ENCODE measurements around the gene RALGAPA2. TPM values are rescaled to one million over a fixed set of nuclear protein-coding genes. Genes with fewer than 3 reads are reported as not detected.

The RALGAPA2 gene
- polyA plus RNA-seq, 1 donor from 2014 or later: 21.8 TPM

DNA sequence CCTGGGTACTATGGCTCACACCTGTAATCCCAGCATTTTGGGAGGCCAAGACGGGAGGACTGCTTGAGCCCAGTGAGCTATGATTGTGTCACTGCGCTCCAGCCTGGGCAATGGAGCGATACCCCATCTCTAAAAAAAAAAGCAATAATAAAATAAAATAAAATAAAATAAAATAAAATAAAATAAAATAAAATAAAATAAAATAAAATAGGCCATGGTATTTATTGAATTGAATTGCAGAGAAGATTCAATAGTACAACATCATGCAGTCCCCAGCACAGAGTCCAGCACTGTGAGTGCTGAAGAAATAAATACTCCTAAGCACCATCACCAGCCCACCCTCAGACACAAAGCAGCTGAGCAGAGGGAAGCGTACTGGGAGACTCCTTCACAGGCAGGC, 144.7 kb downstream of the RALGAPA2 start:
- Histone ChIP-seq H3K36me3 (ENCODE audit: insufficient read depth, low read length) (peaks cover 3% of the 10 kb centered on the region), H3K9me2 (ENCODE audit: insufficient read depth, low read length) (no peaks in the 10 kb centered on the region), H3K27me3 (ENCODE audit: insufficient read depth, low read depth, low read length) (no peaks in the 10 kb centered on the region), H3K27ac (ENCODE audit: low read length) (no peak overlapping the region), H3K4me3 (ENCODE audit: low read length) (no peak overlapping the region), H3K4me2 (ENCODE audit: low read length) (no peak overlapping the region), H3K79me2 (replicated peaks; ENCODE audit: insufficient read depth, low read length) (no peaks in the 10 kb centered on the region), H3K9ac (ENCODE audit: low read length) (no peak overlapping the region), H3K9me3 (ENCODE audit: low read length) (no peaks in the 10 kb centered on the region), H4K20me1 (ENCODE audit: insufficient read depth) (no peaks in the 10 kb centered on the region), H2AFZ (ENCODE audit: low read depth, low read length) (no peak overlapping the region), H3F3A (ENCODE audit: insufficient read depth, low read length, poor library complexity, severe bottlenecking) (no peaks in the 10 kb centered on the region)
- TF ChIP-seq TAF1 (IDR thresholded peaks at IDR 0.05; ENCODE audit: low read depth) (no peak), MXI1 (conservative IDR thresholded peaks at IDR 0.05; ENCODE audit: poor library complexity, severe bottlenecking) (no peak), RAD21 (conservative IDR thresholded peaks at IDR 0.05) (no peak), EZH2 (IDR thresholded peaks at IDR 0.05; ENCODE audit: borderline replicate concordance, insufficient read depth, low read length, poor library complexity, severe bottlenecking) (no peak), SMC3 (conservative IDR thresholded peaks at IDR 0.05; ENCODE audit: poor library complexity) (no peak), EP300 (conservative IDR thresholded peaks at IDR 0.05; ENCODE audit: poor library complexity, severe bottlenecking) (no peak), POLR2AphosphoS5 (IDR thresholded peaks at IDR 0.05) (no peak)
- TF ChIP-seq, protein P1, sequence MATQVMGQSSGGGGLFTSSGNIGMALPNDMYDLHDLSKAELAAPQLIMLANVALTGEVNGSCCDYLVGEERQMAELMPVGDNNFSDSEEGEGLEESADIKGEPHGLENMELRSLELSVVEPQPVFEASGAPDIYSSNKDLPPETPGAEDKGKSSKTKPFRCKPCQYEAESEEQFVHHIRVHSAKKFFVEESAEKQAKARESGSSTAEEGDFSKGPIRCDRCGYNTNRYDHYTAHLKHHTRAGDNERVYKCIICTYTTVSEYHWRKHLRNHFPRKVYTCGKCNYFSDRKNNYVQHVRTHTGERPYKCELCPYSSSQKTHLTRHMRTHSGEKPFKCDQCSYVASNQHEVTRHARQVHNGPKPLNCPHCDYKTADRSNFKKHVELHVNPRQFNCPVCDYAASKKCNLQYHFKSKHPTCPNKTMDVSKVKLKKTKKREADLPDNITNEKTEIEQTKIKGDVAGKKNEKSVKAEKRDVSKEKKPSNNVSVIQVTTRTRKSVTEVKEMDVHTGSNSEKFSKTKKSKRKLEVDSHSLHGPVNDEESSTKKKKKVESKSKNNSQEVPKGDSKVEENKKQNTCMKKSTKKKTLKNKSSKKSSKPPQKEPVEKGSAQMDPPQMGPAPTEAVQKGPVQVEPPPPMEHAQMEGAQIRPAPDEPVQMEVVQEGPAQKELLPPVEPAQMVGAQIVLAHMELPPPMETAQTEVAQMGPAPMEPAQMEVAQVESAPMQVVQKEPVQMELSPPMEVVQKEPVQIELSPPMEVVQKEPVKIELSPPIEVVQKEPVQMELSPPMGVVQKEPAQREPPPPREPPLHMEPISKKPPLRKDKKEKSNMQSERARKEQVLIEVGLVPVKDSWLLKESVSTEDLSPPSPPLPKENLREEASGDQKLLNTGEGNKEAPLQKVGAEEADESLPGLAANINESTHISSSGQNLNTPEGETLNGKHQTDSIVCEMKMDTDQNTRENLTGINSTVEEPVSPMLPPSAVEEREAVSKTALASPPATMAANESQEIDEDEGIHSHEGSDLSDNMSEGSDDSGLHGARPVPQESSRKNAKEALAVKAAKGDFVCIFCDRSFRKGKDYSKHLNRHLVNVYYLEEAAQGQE (IDR thresholded peaks at IDR 0.05; ENCODE audit: borderline replicate concordance): no peak
- TF ChIP-seq, protein P2, sequence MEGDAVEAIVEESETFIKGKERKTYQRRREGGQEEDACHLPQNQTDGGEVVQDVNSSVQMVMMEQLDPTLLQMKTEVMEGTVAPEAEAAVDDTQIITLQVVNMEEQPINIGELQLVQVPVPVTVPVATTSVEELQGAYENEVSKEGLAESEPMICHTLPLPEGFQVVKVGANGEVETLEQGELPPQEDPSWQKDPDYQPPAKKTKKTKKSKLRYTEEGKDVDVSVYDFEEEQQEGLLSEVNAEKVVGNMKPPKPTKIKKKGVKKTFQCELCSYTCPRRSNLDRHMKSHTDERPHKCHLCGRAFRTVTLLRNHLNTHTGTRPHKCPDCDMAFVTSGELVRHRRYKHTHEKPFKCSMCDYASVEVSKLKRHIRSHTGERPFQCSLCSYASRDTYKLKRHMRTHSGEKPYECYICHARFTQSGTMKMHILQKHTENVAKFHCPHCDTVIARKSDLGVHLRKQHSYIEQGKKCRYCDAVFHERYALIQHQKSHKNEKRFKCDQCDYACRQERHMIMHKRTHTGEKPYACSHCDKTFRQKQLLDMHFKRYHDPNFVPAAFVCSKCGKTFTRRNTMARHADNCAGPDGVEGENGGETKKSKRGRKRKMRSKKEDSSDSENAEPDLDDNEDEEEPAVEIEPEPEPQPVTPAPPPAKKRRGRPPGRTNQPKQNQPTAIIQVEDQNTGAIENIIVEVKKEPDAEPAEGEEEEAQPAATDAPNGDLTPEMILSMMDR (IDR thresholded peaks at IDR 0.05; ENCODE audit: poor library complexity, severe bottlenecking): no peak

DNA sequence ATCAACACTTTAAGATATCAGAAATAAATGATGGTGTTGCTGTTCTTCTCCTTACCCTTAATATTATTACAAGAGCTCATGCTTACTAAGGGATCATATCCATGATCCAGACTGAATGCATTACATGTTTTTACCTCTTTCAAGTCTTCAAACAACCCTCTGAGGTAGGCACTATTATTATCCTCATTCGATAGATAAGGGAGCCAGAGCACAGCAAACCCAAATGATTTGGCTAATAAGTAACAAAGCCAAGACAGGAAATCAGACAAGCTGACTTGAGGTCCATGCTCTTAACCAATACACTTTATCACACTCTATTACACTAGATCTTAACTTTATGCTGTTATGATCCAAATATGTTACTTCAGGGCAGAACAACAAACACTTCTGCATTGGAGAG, 145.9 kb downstream of the RALGAPA2 start:
- H3K36me3 ChIP-seq (ENCODE audit: insufficient read depth, low read length): no peaks in the 10 kb centered on the region
- no peaks in the 10 kb centered on the region for H3F3A ChIP-seq (ENCODE audit: insufficient read depth, low read length, poor library complexity, severe bottlenecking)
- H3K4me2 ChIP-seq (ENCODE audit: low read length): no peak overlapping the region
- no peaks in the 10 kb centered on the region for H4K20me1 ChIP-seq (ENCODE audit: insufficient read depth)
- TF ChIP-seq EP300 (conservative IDR thresholded peaks at IDR 0.05; ENCODE audit: poor library complexity, severe bottlenecking) (no peak), POLR2AphosphoS5 (IDR thresholded peaks at IDR 0.05) (no peak), EZH2 (IDR thresholded peaks at IDR 0.05; ENCODE audit: borderline replicate concordance, insufficient read depth, low read length, poor library complexity, severe bottlenecking) (no peak), SMC3 (conservative IDR thresholded peaks at IDR 0.05; ENCODE audit: poor library complexity) (no peak), MXI1 (conservative IDR thresholded peaks at IDR 0.05; ENCODE audit: poor library complexity, severe bottlenecking) (no peak), RAD21 (conservative IDR thresholded peaks at IDR 0.05) (no peak), TAF1 (IDR thresholded peaks at IDR 0.05; ENCODE audit: low read depth) (no peak)
- TF ChIP-seq, protein P2 (IDR thresholded peaks at IDR 0.05; ENCODE audit: poor library complexity, severe bottlenecking): no peak
- TF ChIP-seq, protein P1 (IDR thresholded peaks at IDR 0.05; ENCODE audit: borderline replicate concordance): no peak
- no peak overlapping the region for H3K27ac ChIP-seq (ENCODE audit: low read length)
- no peaks in the 10 kb centered on the region for H3K79me2 ChIP-seq (replicated peaks; ENCODE audit: insufficient read depth, low read length)
- no peaks in the 10 kb centered on the region for H3K9me2 ChIP-seq (ENCODE audit: insufficient read depth, low read length)
- H3K27me3 ChIP-seq (ENCODE audit: insufficient read depth, low read depth, low read length): no peaks in the 10 kb centered on the region
- H3K9me3 ChIP-seq (ENCODE audit: low read length): no peaks in the 10 kb centered on the region
- H3K9ac ChIP-seq (ENCODE audit: low read length): no peak overlapping the region
- no peak overlapping the region for H2AFZ ChIP-seq (ENCODE audit: low read depth, low read length)
- no peak overlapping the region for H3K4me3 ChIP-seq (ENCODE audit: low read length)

Measured in neural cell (in vitro differentiated cells).